ENCODE results near the gene PDGFC. TPM values are rescaled to one million over a fixed set of nuclear protein-coding genes. Genes with fewer than 3 reads are reported as not detected.

Gene PDGFC
- total and polyA plus RNA-seq, 2 of the 8 experiments (the other 6 are each of a cell fraction or from before 2014, with no cell fraction given), result 0.65 to 2.7 TPM

DNA sequence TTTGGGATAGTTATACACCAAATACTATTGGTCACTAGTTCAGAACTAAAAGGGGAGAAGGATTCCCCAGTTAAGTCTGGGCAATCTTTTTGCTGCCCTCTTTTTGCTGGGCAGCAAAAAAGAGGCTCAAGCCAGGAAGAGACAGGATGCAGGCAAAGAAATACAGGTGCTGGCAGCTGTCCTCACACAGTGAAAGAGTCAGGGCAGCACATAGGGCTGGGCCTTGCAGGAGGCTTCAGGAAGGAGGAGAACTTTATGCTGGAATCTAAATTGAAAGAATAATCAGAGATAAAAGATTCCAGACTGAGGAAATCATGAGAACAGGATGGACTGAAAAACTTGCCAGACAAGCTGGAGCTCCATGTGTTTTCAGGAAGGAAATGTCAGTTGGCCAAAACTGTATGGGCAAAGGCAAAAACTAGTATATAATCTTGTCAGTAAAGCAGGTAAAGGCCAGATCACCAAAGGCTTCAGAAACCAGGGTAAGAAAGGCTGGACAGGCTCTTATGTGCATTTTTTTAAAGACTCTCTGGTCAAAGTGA, 46.8 kb downstream of the PDGFC start:
- H3K18ac ChIP-seq (ENCODE audit: extremely low read depth, low read length), result no peak overlapping the region
- no peaks in the 10 kb centered on the region for H3K79me1 ChIP-seq (ENCODE audit: low read depth, low read length)
- H4K91ac ChIP-seq (replicated peaks; ENCODE audit: insufficient read length, low read length), result no peak overlapping the region
- no peak overlapping the region for H4K5ac ChIP-seq (ENCODE audit: insufficient read length, low read depth, low read length)
- no peak overlapping the region for H2BK120ac ChIP-seq (replicated peaks; ENCODE audit: low read depth, low read length)
- TF ChIP-seq SUZ12 (IDR thresholded peaks at IDR 0.05; ENCODE audit: low read length) (no peak), CEBPB (IDR thresholded peaks at IDR 0.05; ENCODE audit: low read depth, low read length) (no peak), TAF1 (IDR thresholded peaks at IDR 0.05; ENCODE audit: low read depth, low read length) (no peak)
- no peak overlapping the region for H2BK5ac ChIP-seq (ENCODE audit: low read depth, low read length)
- H2AK5ac ChIP-seq (ENCODE audit: low read depth, low read length), result no peak overlapping the region
- no peak overlapping the region for H3K14ac ChIP-seq (ENCODE audit: insufficient read length)
- no peak overlapping the region for H3K4me3 ChIP-seq (ENCODE audit: extremely low read depth in 1 of 4, insufficient read depth in 2 of 4, low read depth in 3 of 4, low read length in 4 of 4)
- H4K20me1 ChIP-seq (replicated peaks in 1 of 2; ENCODE audit: control insufficient read depth in 1 of 2, insufficient read depth in 2 of 2, low read length in 2 of 2), result no peaks in the 10 kb centered on the region
- H3K27ac ChIP-seq (ENCODE audit: low read depth, low read length), result no peak overlapping the region
- no peak overlapping the region for H2BK20ac ChIP-seq (ENCODE audit: low read length)
- H3K27me3 ChIP-seq (replicated peaks in 1 of 4; ENCODE audit: control insufficient read depth in 3 of 4, extremely low read depth in 1 of 4, insufficient read depth in 3 of 4, low read length in 3 of 4), result no peaks in the 10 kb centered on the region
- no peaks in the 10 kb centered on the region for H3K23me2 ChIP-seq (ENCODE audit: low read depth, low read length)
- H3K79me2 ChIP-seq (ENCODE audit: control insufficient read depth in 1 of 2, insufficient read depth in 2 of 2, low read length in 2 of 2), result no peaks in the 10 kb centered on the region
- ChIA-PET POLR2A (ENCODE audit: partially characterized antibody) (no interaction called here), CTCF (ENCODE audit: partially characterized antibody) (interaction anchor here (1.4 to 2.4 kb wide), 2 partner anchors 44 to 57 kb away, joined by 3 to 8 read pairs; no protein-coding TSS in a partner anchor)
- H3K9me3 ChIP-seq (ENCODE audit: insufficient read depth in 2 of 2, low read depth in 1 of 2, low read length in 1 of 2), result no peaks in the 10 kb centered on the region
- no peak overlapping the region for H3K9ac ChIP-seq (replicated peaks in 1 of 4; ENCODE audit: extremely low read depth in 1 of 4, low read depth in 3 of 4, low read length in 3 of 4)
- no peaks in the 10 kb centered on the region for H3K36me3 ChIP-seq (ENCODE audit: control insufficient read depth in 2 of 4, insufficient read depth in 4 of 4, low read length in 3 of 4)
- H3K4ac ChIP-seq (replicated peaks; ENCODE audit: insufficient read length, low read depth, low read length), result no peak overlapping the region
- FAIRE-seq (no peak), DNase-seq (ENCODE audit: low read depth in 1 of 2, low spot score in 2 of 2) (no peak)
- H3K23ac ChIP-seq (ENCODE audit: insufficient read length), result no peak overlapping the region
- H2AFZ ChIP-seq (ENCODE audit: low read length), result no peak overlapping the region
- no peak overlapping the region for H3K4me2 ChIP-seq (ENCODE audit: insufficient read depth in 1 of 2, low read depth in 2 of 2, low read length in 2 of 2)
- H3K56ac ChIP-seq (replicated peaks; ENCODE audit: insufficient read length, low read depth, low read length), result no peak overlapping the region
- no peak overlapping the region for H2BK12ac ChIP-seq (ENCODE audit: low read depth, low read length)
- H2BK15ac ChIP-seq (ENCODE audit: low read length), result no peak overlapping the region
- H4K8ac ChIP-seq (ENCODE audit: extremely low read depth, insufficient read depth, low read length), result no peak overlapping the region
- no peaks in the 10 kb centered on the region for H3K4me1 ChIP-seq (replicated peaks in 1 of 4; ENCODE audit: control insufficient read depth in 3 of 4, insufficient read depth in 4 of 4, low read length in 3 of 4)
